Peyer's patch (tissue), 4 donors: ENCODE measurements around the gene IFNG. TPM values are rescaled to one million over a fixed set of nuclear protein-coding genes. Genes with fewer than 3 reads are reported as not detected.

ENCODE experiments used
- DNase-seq, 3 donors: peaks; one replicate each; pipeline ENCODE4 v3.0.0-alpha.2; 2017 to 2019
- H3K27ac ChIP-seq, 4 donors: fragments of 200-600 bp; sonication (generic); one replicate each; pipeline ENCODE4 v1.5.1; 2016 to 2019
- H3K27me3 ChIP-seq, 2 donors: fragments of 200-600 bp; sonication (generic); one replicate each; pipeline ENCODE4 v1.5.1; 2019
- H3K36me3 ChIP-seq, 3 donors: fragments of 200-600 bp; sonication (generic); one replicate each; pipeline ENCODE4 v1.5.1; 2016 to 2019
- H3K4me1 ChIP-seq, 4 donors: fragments of 200-600 bp; sonication (generic); one replicate each; pipeline ENCODE4 v1.5.1; 2016 to 2019
- H3K4me3 ChIP-seq, 4 donors: fragments of 200-600 bp; sonication (generic); 1 replicate in 3 of 4; 2 replicates in 1 of 4; pipeline ENCODE4 v1.5.1; 2016 to 2019; ENCODE audit warnings: mild to moderate bottlenecking in 1 of 4
- H3K9me3 ChIP-seq, 4 donors: fragments of 200-600 bp; sonication (generic); one replicate each; pipeline ENCODE4 v1.5.1; 2016 to 2019; ENCODE audit warnings: mild to moderate bottlenecking in 1 of 4
- POLR2A ChIP-seq, 2 donors: fragments of 450-650 bp; IDR thresholded peaks; one replicate each; pipeline ENCODE4 v1.5.1; 2017; ENCODE audit warnings: antibody characterized with exemption in 2 of 2, mild to moderate bottlenecking in 2 of 2, moderate library complexity in 2 of 2
- total RNA-seq, 4 donors: library from RNA; depleted of rRNA; stranded (reverse); fragments of >200 nt; gene quantifications; one replicate each; pipeline ENCODE4 v1.1.0, GENCODE V29; 2016
- TF ChIP-seq, protein P1 (sequence below), 6 experiments: fragments of 450-650 bp in 4 of 6; fragments of 200-600 bp in 2 of 6; sonication (generic) in 1 of 6; IDR thresholded peaks; one replicate each; pipeline ENCODE4 v1.5.1; 2017 to 2019; ENCODE audit warnings: antibody characterized with exemption in 6 of 6, mild to moderate bottlenecking in 3 of 6, moderate library complexity in 1 of 6

The IFNG gene
- total RNA-seq, 4 donors from 2014 or later: not detected

DNA sequence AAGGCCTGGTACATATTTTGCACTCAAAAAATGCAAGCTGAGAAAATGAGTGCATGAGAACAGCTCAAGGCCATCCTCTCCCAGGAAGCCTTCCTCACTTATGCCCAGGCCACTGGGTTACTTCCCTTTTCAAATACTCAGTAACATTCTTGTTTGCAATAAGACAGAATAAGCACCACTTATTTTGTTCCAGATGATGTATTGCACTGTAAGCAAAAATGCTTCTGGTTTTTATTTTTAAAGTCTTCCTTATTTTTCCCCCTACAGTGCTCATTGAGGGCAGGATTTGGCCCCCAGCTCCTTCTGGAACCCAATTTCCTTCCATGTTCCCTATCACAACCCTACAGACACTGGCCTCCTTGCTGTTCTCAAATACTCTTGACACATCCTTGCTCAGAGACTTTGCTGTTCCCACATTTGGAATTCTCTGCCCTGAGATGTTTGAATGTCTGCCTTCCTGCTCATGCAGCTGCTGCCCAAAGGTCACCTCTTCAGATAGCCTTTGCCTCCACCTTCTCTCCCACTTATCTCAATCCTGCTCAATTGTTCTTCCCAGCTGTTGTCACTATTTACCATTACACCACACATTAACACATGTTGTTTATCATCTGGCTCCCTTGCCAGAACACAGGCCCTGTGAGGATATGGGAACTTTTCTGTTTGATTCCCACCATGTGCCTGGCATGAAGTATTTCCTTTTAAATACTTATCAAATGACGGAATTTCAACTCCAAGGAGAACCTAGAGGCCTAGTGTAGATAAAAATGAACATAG is 49.9 kb downstream of the IFNG start:
- no peak overlapping the region for H3K27ac ChIP-seq
- H3K4me3 ChIP-seq: no peak overlapping the region
- no peak for TF ChIP-seq POLR2A (IDR thresholded peaks at IDR 0.05)
- TF ChIP-seq, protein P1, sequence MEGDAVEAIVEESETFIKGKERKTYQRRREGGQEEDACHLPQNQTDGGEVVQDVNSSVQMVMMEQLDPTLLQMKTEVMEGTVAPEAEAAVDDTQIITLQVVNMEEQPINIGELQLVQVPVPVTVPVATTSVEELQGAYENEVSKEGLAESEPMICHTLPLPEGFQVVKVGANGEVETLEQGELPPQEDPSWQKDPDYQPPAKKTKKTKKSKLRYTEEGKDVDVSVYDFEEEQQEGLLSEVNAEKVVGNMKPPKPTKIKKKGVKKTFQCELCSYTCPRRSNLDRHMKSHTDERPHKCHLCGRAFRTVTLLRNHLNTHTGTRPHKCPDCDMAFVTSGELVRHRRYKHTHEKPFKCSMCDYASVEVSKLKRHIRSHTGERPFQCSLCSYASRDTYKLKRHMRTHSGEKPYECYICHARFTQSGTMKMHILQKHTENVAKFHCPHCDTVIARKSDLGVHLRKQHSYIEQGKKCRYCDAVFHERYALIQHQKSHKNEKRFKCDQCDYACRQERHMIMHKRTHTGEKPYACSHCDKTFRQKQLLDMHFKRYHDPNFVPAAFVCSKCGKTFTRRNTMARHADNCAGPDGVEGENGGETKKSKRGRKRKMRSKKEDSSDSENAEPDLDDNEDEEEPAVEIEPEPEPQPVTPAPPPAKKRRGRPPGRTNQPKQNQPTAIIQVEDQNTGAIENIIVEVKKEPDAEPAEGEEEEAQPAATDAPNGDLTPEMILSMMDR (IDR thresholded peaks at IDR 0.05): no peak
- H3K27me3 ChIP-seq: no peaks in the 10 kb centered on the region
- no peaks in the 10 kb centered on the region for H3K4me1 ChIP-seq
- no peak for DNase-seq
- H3K9me3 ChIP-seq: no peaks in the 10 kb centered on the region
- H3K36me3 ChIP-seq: no peaks in the 10 kb centered on the region

DNA sequence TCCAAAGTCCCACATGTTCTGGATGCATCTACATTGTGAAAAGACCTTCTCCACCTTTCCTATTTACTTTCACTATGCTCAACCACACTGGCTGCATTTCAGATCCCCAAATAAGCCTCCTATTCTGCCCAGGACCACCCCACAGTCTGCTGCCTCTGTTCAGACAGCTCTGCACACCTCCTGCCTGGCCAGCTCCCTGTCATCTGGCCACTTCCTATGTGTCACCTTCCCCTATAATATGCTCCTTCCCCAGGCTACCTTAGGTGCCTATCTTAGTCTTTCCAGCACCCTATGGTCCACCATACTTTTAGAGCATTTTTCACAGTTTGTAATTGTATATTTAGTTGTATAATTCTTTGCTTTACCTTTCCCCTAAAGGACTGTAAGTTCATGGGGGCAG is 50.5 kb downstream of the IFNG start:
- no peaks in the 10 kb centered on the region for H3K27me3 ChIP-seq
- no peak for DNase-seq
- H3K36me3 ChIP-seq: no peaks in the 10 kb centered on the region
- H3K9me3 ChIP-seq: no peaks in the 10 kb centered on the region
- H3K4me1 ChIP-seq: no peaks in the 10 kb centered on the region
- no peak for TF ChIP-seq POLR2A (IDR thresholded peaks at IDR 0.05)
- TF ChIP-seq, protein P1 (IDR thresholded peaks at IDR 0.05): no peak
- no peak overlapping the region for H3K4me3 ChIP-seq
- no peak overlapping the region for H3K27ac ChIP-seq

- no peak overlapping the region for H3K4me3 ChIP-seq
- no peak for TF ChIP-seq POLR2A (IDR thresholded peaks at IDR 0.05)
- TF ChIP-seq, protein P1 (IDR thresholded peaks at IDR 0.05): no peak
- no peaks in the 10 kb centered on the region for H3K9me3 ChIP-seq
These were observed 52.9 kb downstream of the IFNG start for GRCh38 chr12:68106660-68107059.

DNA sequence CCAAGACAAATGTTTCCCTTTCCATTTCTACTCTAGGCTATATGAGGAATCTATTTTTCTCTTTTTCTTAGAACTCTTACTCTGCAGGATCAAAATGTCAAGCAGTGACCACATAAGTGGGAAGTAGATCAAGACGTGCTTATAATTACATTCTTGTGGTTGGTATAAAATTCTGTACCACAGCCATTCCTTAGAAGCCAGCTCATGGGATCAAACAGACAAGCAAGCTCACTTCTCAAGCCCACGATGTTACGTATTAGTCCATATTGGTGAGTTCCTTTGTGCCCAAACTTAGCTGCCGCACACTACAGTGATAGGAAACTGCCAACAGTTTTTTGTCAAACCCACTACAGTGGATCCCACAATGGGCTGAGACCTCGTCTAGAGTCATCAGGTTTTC is 53.4 kb downstream of the IFNG start:
- H3K4me1 ChIP-seq: no peaks in the 10 kb centered on the region
- no peaks in the 10 kb centered on the region for H3K36me3 ChIP-seq
- no peak overlapping the region for H3K27ac ChIP-seq
- no peak for TF ChIP-seq POLR2A (IDR thresholded peaks at IDR 0.05)
- TF ChIP-seq, protein P1 (IDR thresholded peaks at IDR 0.05): no peak
- H3K4me3 ChIP-seq: no peak overlapping the region
- no peaks in the 10 kb centered on the region for H3K9me3 ChIP-seq
- no peak for DNase-seq
- no peaks in the 10 kb centered on the region for H3K27me3 ChIP-seq

More at GRCh38 chr12:68106660-68107059, 52.9 kb downstream of the IFNG start:
- no peaks in the 10 kb centered on the region for H3K27me3 ChIP-seq
- DNase-seq: no peak
- H3K4me1 ChIP-seq: no peaks in the 10 kb centered on the region
- H3K36me3 ChIP-seq: no peaks in the 10 kb centered on the region
- no peak overlapping the region for H3K27ac ChIP-seq

Other genes starting within 250 kb of the IFNG start
- 1 to 10 TPM in 2 of 4 donors, not detected in 2; 1.5 to 4.1 TPM for gene IFNG-AS1, start 170.3 kb downstream of the IFNG start, total RNA-seq
- gene IL26, start 66.1 kb upstream of the IFNG start, total RNA-seq: not detected
- gene IL22, start 93.9 kb upstream of the IFNG start, total RNA-seq: not detected
- 10 to 100 TPM in 3 of 4 donors, 1 to 10 TPM in 1; 5.2 to 46.2 (median 14.5) TPM for gene MDM1, start 172.6 kb upstream of the IFNG start, total RNA-seq